Retinal pigment epithelial cell (primary cell): ENCODE measurements around the gene GSS.

Experiments used
- DNase-seq: peaks from one replicate; pipeline ENCODE4 v3.0.0-alpha.2; 2010; ENCODE audit warnings: low read depth
- H3K4me3 ChIP-seq: 2 replicates; pipeline ENCODE4 v1.5.1; 2011; ENCODE audit warnings: mild to moderate bottlenecking, low read length, control low read depth, moderate library complexity
- TF ChIP-seq, protein P1 (sequence below): conservative IDR thresholded peaks from 2 replicates; pipeline ENCODE4 v1.5.1; 2011; ENCODE audit warnings: low read depth, low read length, control low read depth, inconsistent platforms

GSS gene

DNA sequence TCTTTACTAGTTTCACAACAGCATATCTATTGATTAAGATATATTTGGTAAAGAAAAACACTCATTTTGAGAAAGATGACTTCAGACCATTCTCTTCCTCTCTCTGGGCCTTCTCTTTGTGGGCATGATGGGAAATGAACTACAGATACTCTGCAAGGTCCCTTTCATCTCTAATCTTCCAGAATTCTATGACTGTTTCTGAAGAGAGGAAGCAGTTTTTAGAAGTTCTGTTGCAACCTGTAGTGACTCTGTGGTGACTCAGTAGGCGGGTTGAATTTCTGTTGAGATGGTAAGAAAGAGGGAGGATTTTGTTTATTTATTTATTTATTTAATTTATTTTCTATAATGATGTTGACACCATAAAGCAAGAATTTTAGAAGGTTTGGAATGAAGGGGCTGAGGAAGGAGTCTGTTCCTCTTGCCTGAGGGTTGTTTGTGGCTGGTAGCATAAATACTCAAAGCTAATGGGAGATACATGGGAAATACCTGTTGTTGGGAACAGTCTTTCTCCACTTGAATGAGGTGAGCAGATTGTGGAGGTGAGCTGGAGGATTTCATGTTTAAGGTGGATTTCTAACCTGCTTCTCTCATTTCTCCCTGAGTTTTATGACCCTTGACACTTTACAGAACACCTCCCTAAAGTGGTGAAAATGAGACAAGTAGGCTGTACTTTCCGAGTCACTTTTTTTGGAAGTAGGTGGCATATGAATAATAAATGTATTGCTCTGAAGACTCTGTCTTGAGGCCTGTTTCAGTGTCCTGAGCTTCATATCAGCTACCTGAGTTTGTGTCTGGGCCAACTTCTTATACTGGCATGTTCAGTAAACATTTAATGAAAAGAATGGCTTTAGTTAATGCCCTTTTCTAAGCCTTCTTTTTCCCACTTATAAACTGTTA is 64.2 kb downstream of the GSS start:
- TF ChIP-seq, protein P1, sequence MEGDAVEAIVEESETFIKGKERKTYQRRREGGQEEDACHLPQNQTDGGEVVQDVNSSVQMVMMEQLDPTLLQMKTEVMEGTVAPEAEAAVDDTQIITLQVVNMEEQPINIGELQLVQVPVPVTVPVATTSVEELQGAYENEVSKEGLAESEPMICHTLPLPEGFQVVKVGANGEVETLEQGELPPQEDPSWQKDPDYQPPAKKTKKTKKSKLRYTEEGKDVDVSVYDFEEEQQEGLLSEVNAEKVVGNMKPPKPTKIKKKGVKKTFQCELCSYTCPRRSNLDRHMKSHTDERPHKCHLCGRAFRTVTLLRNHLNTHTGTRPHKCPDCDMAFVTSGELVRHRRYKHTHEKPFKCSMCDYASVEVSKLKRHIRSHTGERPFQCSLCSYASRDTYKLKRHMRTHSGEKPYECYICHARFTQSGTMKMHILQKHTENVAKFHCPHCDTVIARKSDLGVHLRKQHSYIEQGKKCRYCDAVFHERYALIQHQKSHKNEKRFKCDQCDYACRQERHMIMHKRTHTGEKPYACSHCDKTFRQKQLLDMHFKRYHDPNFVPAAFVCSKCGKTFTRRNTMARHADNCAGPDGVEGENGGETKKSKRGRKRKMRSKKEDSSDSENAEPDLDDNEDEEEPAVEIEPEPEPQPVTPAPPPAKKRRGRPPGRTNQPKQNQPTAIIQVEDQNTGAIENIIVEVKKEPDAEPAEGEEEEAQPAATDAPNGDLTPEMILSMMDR: no peak
- no peak overlapping the region for H3K4me3 ChIP-seq
- no peak for DNase-seq

DNA sequence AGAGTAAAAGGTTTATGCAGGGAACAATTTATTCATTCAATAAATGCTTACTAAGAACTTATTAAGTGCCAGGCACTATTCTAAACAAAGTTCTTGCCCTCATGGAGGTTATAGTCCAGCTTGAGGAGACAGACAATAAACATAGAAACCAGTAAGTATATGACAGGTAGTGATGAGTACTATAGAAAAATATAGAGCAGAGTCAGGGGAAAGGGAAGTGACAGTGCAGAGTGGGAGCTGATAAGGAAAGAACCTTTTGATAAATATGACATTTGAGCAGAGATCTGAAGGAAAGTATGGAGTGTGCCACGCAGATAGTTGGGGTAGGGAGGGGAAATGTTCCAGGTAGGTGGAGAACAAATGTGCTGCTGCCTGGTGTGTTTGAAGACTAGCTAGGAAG is 67.1 kb downstream of the GSS start:
- no peak for DNase-seq
- TF ChIP-seq, protein P1: no peak

DNA sequence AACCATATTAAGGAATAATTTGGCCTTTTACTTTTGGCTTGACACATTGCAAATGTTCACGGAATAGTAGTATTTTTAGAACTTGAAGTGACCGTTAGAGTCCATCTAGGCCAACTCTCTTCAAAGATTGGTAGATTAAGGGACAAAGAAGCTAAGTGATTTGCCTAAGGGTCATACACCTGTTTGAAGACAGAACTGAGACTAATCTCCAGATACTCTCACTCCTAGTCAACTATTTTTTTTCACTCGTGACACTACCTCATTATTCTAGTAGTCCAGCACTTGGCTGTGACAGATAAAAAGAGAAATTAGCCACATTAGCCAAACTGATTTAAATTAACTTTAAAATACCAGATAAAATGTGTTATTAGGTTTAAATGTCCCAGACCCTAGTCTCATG is 68.6 kb downstream of the GSS start:
- no peak overlapping the region for H3K4me3 ChIP-seq
- no peak for DNase-seq
- TF ChIP-seq, protein P1: no peak

More for the DNA sequence above, 67.1 kb downstream of the GSS start:
- no peak overlapping the region for H3K4me3 ChIP-seq

DNA sequence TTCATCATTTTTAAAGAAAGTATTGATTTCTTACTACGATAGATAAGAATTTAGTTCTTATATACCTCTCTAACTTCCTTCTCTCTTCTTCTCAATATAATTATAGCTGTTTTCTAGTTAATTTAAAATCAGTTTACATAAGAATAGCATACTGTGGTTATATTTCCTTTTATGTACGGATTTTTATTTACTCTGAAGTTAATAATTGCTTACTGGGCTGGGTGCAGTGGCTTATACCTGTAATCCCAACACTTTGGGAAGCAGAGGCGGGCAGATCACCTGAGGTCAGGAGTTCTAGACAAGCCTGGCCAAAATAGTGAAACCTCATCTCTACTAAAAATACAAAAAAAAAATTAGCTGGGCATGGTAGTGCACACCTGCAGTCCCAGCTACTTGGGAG is 69.5 kb downstream of the GSS start:
- TF ChIP-seq, protein P1: no peak
- no peak overlapping the region for H3K4me3 ChIP-seq
- no peak for DNase-seq

DNA sequence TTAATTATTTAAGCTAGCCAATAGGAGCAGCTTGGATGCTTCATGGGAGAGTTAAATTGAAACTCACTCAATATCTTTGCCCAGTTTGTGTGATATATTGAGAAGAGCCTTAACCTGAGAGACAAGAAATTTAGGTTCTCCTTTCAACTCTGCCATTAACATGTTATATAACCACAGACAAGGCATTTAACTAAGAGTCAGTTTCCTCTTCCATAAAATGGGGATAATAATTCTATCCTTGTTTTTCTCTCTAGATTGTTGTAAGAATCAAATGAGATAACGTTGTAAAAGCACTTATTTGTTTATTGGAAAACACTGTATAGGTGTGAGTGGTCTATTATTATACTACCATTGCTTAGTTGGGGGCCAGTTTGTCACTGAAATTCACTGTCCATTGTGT is 71.3 kb downstream of the GSS start:
- DNase-seq: no peak
- no peak overlapping the region for H3K4me3 ChIP-seq
- TF ChIP-seq, protein P1: no peak

DNA sequence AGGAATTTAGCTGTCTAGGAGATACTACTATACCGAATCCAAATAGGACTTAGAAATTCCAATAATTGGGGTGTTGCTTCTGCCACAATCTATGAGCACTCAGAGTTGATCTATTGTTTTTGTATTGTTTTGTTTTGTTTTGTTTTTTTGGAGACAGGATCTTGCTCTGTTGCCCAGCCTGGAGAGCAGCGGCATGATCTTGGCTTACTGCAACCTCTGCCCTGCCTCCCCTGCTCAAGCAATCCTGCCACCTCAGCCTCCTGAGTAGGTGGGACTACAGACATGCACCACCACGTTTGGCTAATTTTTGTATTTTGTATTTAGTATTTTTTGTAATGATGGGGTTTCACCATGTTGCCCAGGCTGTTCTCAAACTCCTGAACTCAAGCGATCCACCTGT is 71.8 kb downstream of the GSS start:
- no peak for DNase-seq
- TF ChIP-seq, protein P1: no peak
- H3K4me3 ChIP-seq: no peak overlapping the region

DNA sequence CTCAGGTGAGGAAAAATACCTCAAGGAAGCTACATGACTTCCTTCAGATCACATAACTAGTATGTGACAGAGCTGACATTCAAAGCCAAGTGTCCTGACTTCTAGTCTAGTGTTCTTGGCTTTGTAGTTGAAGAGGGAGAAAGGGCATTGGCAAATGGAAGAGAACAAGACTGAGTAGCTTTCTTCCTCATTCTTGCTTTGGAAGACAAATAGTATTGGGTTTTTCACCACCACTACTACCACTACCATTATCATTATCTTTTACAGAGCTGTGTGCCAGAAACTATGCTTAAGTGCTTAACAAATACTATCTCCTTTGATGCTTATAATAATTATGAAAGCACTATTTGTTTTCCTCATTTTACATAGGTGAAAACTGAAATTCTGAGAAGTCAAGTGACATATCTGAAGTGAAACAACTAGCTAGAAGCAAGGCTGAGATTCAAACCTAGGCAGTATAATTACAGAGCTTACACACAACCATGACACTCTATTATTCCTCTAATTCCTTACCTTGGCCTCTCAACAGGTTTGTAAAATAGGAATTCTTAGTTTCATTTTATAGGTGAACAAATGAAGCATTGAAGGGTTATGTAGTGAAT is 72.4 kb downstream of the GSS start:
- DNase-seq: no peak

More for the DNA sequence above, 72.4 kb downstream of the GSS start:
- TF ChIP-seq, protein P1: no peak
- H3K4me3 ChIP-seq: no peak overlapping the region
